Smooth muscle cell (in vitro differentiated cells): ENCODE data around the gene KLHL13. TPM values are rescaled to one million over a fixed set of nuclear protein-coding genes. Genes with fewer than 3 reads are reported as not detected.
"Not testable (repeated sequence)": the region's sequence is repeated elsewhere in the genome, so short reads cannot be mapped to it uniquely, and the experiment has no call there.

Source experiments
- DNase-seq: peaks from one replicate; lab custom pipeline; 2025; ENCODE audit not compliant: unreplicated experiment; lab: John Stamatoyannopoulos, UW
- H2AFZ ChIP-seq: fragments of 200-600 bp; sonication (generic); 2 replicates; pipeline ENCODE4 v1.6.0; 2016; ENCODE audit warnings: antibody characterized with exemption, low read depth, mild to moderate bottlenecking
- H3F3A ChIP-seq: fragments of 200-600 bp; sonication (generic); 2 replicates; pipeline ENCODE4 v1.6.0; 2017; ENCODE audit warnings: antibody characterized with exemption, low read depth
- H3K27ac ChIP-seq: fragments of 200-600 bp; sonication (generic); 2 replicates; pipeline ENCODE4 v1.5.1; 2016; ENCODE audit warnings: low read depth, mild to moderate bottlenecking
- H3K27me3 ChIP-seq: fragments of 200-600 bp; sonication (generic); 2 replicates; pipeline ENCODE4 v1.6.1; 2016; ENCODE audit warnings: low read depth, mild to moderate bottlenecking
- H3K36me3 ChIP-seq: fragments of 200-600 bp; sonication (generic); 2 replicates; pipeline ENCODE4 v1.5.1; 2016; ENCODE audit warnings: low read depth
- H3K4me1 ChIP-seq: fragments of 200-600 bp; sonication (generic); 2 replicates; pipeline ENCODE4 v1.5.1; 2016; ENCODE audit warnings: low read depth
- H3K4me2 ChIP-seq: fragments of 200-600 bp; sonication (generic); 2 replicates; pipeline ENCODE4 v1.6.0; 2016; ENCODE audit warnings: mild to moderate bottlenecking
- H3K4me3 ChIP-seq: fragments of 200-600 bp; sonication (generic); 2 replicates; pipeline ENCODE4 v1.5.1; 2016; ENCODE audit warnings: mild to moderate bottlenecking
- H3K79me2 ChIP-seq: fragments of 200-600 bp; sonication (generic); 2 replicates; pipeline ENCODE4 v1.6.0; 2016; ENCODE audit warnings: low read depth, mild to moderate bottlenecking
- H3K9ac ChIP-seq: fragments of 200-600 bp; sonication (generic); 2 replicates; pipeline ENCODE4 v1.6.0; 2016; ENCODE audit warnings: low read depth
- H3K9me3 ChIP-seq: fragments of 200-600 bp; sonication (generic); replicated peaks from 2 replicates; pipeline ENCODE4 v1.5.1; 2016; ENCODE audit warnings: low read depth
- H4K20me1 ChIP-seq: fragments of 200-600 bp; sonication (generic); 2 replicates; pipeline ENCODE4 v1.6.0; 2016; ENCODE audit warnings: low read depth
- CTCF ChIP-seq: fragments of 200-600 bp; sonication (generic); IDR thresholded peaks from 2 replicates; pipeline ENCODE4 v1.5.1; 2017; ENCODE audit warnings: borderline replicate concordance, mild to moderate bottlenecking, antibody characterized with exemption; ENCODE audit not compliant: insufficient read depth, poor library complexity, severe bottlenecking
- WGBS: methylation state at CpG from one replicate; pipeline ENCODE4 v1.1.7; 2016; ENCODE audit warnings: low lambda C conversion rate; 5-methylcytosine and 5-hydroxymethylcytosine counted together
- polyA plus RNA-seq: library from polyadenylated mRNA; unstranded; fragments of >200 nt; fragmentation: Nextera tagmentation; extraction: Ambion mirVana; gene quantifications from 2 replicates; pipeline ENCODE4 v1.2.1, GENCODE V29; 2016
- total RNA-seq: library from RNA; depleted of rRNA; stranded (reverse); fragments of >200 nt; gene quantifications from 2 replicates; pipeline ENCODE4 v1.2.3, GENCODE V29; 2014

KLHL13 gene
- total and polyA plus RNA-seq, 2 experiments from 2014 or later: 0.32 to 3.4 TPM

DNA sequence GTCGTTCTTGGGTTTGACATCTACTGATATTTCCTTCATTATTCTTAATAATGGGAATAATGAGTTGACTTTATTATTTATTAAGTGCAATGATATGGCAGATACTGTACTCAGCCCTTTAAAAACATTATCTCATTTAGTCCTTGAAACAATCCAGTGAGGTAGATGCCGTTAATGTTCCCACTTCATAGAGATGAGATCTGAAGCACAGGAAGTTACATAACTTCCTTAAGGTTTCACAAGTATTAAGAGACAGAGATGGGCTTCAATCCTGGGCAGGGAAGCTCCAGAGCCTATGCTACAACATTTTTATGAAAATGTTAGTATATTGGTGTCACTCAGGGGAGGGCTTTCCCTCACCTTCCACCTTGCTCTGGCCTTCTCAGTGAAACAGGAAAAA is 9.7 kb upstream of the KLHL13 start:
- no peak overlapping the region for H2AFZ ChIP-seq

DNA sequence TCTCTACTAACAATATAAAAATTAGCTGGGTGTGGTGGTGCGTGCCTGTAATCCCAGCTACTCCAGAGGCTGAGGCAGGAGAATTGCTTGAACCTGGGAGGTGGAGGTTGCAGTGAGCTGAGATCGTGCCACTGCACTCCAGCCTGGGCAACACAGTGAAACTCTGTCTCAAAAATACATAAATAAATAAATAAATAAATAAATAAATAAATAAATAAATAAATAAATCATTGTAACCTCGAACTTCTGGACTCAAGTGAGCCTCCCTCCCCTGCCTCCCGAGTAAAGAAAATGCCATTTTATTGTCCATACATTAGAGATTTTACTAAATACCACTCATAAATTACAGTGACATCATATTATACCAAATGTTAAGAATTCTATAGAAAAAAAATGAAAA is 7.6 kb upstream of the KLHL13 start:
- H3K4me3 ChIP-seq, H3K36me3 ChIP-seq, H3K27me3 ChIP-seq, H4K20me1 ChIP-seq, H3K9ac ChIP-seq, H3K9me3 ChIP-seq, H3K4me2 ChIP-seq, H3K79me2 ChIP-seq, H3K27ac ChIP-seq, H3F3A ChIP-seq, H2AFZ ChIP-seq, H3K4me1 ChIP-seq, DNase-seq: not testable (repeated sequence)
- WGBS: 71% methylated on average over 4 of the region's 4 CpGs

More for the DNA sequence above, 9.7 kb upstream of the KLHL13 start:
- no peaks in the 10 kb centered on the region for H4K20me1 ChIP-seq
- no peak overlapping the region for H3K9ac ChIP-seq
- no peak overlapping the region for H3K27ac ChIP-seq
- H3K27me3 ChIP-seq: no peaks in the 10 kb centered on the region
- no peak overlapping the region for H3K4me3 ChIP-seq
- H3K79me2 ChIP-seq: no peaks in the 10 kb centered on the region
- no peak overlapping the region for H3K4me2 ChIP-seq
- no peak for DNase-seq
- no peaks in the 10 kb centered on the region for H3K9me3 ChIP-seq
- no peaks in the 10 kb centered on the region for H3K36me3 ChIP-seq
- TF ChIP-seq CTCF: no peak
- 76% methylated on average over 2 of the region's 2 CpGs for WGBS
- H3K4me1 ChIP-seq: no peaks in the 10 kb centered on the region
- no peaks in the 10 kb centered on the region for H3F3A ChIP-seq

- no peak for TF ChIP-seq CTCF
- H3K79me2 ChIP-seq: no peaks in the 10 kb centered on the region
- no peaks in the 10 kb centered on the region for H3K36me3 ChIP-seq
- no peaks in the 10 kb centered on the region for H3K27me3 ChIP-seq
- H3K4me1 ChIP-seq: no peaks in the 10 kb centered on the region
- no peaks in the 10 kb centered on the region for H3K9me3 ChIP-seq
- no peak overlapping the region for H3K9ac ChIP-seq
- peak overlapping the region; percentile 86 for H3K4me2 ChIP-seq
- H3K27ac ChIP-seq: no peak overlapping the region
- H3K4me3 ChIP-seq: peak overlapping the region; percentile 63
- no peaks in the 10 kb centered on the region for H4K20me1 ChIP-seq
- WGBS: 70% methylated on average over 2 of the region's 2 CpGs
- H2AFZ ChIP-seq: peak overlapping the region; percentile 75
- no peak for DNase-seq
- H3F3A ChIP-seq: no peaks in the 10 kb centered on the region
Observed at GRCh38 chrX:118117741-118118140, 1.1 kb upstream of the KLHL13 start.

DNA sequence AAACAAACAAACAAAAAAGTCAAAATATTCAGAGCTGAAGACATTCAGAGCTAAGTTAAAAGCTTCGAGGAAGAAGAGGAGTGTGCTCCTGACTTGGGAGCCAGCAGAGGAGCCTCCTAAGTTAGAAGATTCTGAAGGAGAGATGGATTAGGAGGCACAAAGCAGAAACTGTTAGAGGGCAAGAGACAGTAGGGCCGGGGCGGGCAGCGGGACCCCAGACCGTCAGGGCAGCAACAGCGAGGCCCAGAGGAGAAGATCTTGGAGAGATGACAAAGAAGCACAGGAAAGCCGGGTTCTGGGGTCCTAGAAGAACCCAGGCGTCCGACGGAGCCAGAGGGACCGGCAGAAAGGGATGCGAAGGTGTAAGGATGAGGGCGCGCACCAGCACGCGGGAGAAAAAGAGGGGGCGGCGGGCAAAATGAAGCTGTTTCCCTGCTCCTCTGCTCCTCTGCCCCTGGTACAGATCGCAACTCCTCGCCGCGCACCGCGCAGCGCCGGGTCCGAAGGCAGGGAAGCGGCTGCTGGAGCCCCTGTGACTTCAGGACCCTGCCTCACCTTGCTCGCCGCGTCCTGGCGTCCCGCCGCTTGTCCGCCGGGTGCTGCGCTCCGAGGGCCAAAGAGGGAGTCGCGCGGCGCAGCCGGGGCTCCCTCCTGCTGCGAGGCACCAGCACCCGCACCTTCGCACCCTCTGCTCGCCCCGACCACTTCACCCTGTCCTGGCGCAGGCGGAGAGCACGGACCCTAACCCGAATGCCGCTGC is 477 bp downstream of the KLHL13 start:
- no peak for TF ChIP-seq CTCF
- Histone ChIP-seq H3K4me1 (no peaks in the 10 kb centered on the region), H3K36me3 (no peaks in the 10 kb centered on the region), H3K9me3 (no peaks in the 10 kb centered on the region), H2AFZ (peak overlapping the region; percentile 84), H3K79me2 (no peaks in the 10 kb centered on the region), H3K27ac (no peak overlapping the region), H3F3A (no peaks in the 10 kb centered on the region), H3K4me2 (peak overlapping the region; percentile 86), H4K20me1 (no peaks in the 10 kb centered on the region), H3K9ac (no peak overlapping the region), H3K4me3 (peak overlapping the region; percentile 63), H3K27me3 (no peaks in the 10 kb centered on the region)
- 68% methylated on average over 38 of the region's 53 CpGs for WGBS
- no peak for DNase-seq
